H1 (cell line): Measurements from ENCODE around the gene VN1R4. TPM values are rescaled to one million over a fixed set of nuclear protein-coding genes. Genes with fewer than 3 reads are reported as not detected.

Experiments used
- CTCF ChIA-PET: fragments of 300-600 bp; sonication (Branson Sonifier 250); formaldehyde crosslinking; loops from one replicate; lab custom pipeline; 2021; ENCODE audit not compliant: partially characterized antibody; lab: Charles Lee
- POLR2A ChIA-PET: fragments of 300-600 bp; sonication (Branson Sonifier 250); formaldehyde crosslinking; loops from one replicate; lab custom pipeline; 2021; ENCODE audit warnings: inconsistent platforms; ENCODE audit not compliant: partially characterized antibody; lab: Charles Lee
- DNase-seq, 2 experiments: peaks; one replicate each; pipeline versions ENCODE4 v3.0.0 to v3.0.0-alpha.2; 2010 to 2022; ENCODE audit warnings: low spot score in 2 of 2, low read depth in 1 of 2, mixed read lengths in 1 of 2
- FAIRE-seq: peaks from 2 replicates; lab custom pipeline; 2011; peaks lifted over from hg19 to GRCh38; lab: Jason Lieb, UNC
- H2AFZ ChIP-seq: 2 replicates; pipeline ENCODE4 v1.8.1; 2012; ENCODE audit warnings: low read length, inconsistent platforms
- H2AK5ac ChIP-seq: 2 replicates; pipeline ENCODE4 v1.6.1; 2013; ENCODE audit warnings: low read depth, low read length
- H2BK120ac ChIP-seq: replicated peaks from 2 replicates; pipeline ENCODE3; 2013; ENCODE audit warnings: low read depth, low read length, inconsistent platforms
- H2BK12ac ChIP-seq: 2 replicates; pipeline ENCODE4 v1.6.1; 2013; ENCODE audit warnings: low read depth, low read length
- H2BK15ac ChIP-seq: 2 replicates; pipeline ENCODE4 v1.6.1; 2013; ENCODE audit warnings: low read length
- H2BK20ac ChIP-seq: 2 replicates; pipeline ENCODE4 v1.6.1; 2013; ENCODE audit warnings: low read length
- H2BK5ac ChIP-seq: 2 replicates; pipeline ENCODE4 v1.6.1; 2013; ENCODE audit warnings: low read depth, low read length
- H3K14ac ChIP-seq: 2 replicates; pipeline ENCODE4 v1.6.1; 2013; ENCODE audit warnings: inconsistent platforms; ENCODE audit not compliant: insufficient read length
- H3K18ac ChIP-seq: 2 replicates; pipeline ENCODE4 v1.6.1; 2013; ENCODE audit warnings: low read length; ENCODE audit errors: extremely low read depth
- H3K23ac ChIP-seq: 2 replicates; pipeline ENCODE4 v1.6.1; 2013; ENCODE audit warnings: inconsistent platforms; ENCODE audit not compliant: insufficient read length
- H3K23me2 ChIP-seq: 2 replicates; pipeline ENCODE4 v1.6.1; 2013; ENCODE audit warnings: low read depth, low read length
- H3K27ac ChIP-seq: 2 replicates; pipeline ENCODE4 v1.6.1; 2011; ENCODE audit warnings: low read depth, low read length, inconsistent platforms
- H3K27me3 ChIP-seq, 4 experiments: replicated peaks in 1 of 4; 1 replicate in 1 of 4; 2 replicates in 3 of 4; pipeline versions ENCODE4 v1.6.1 to v1.8.1; 2011 to 2013; ENCODE audit warnings: low read length in 3 of 4, mild to moderate bottlenecking in 3 of 4, inconsistent platforms in 2 of 4, mixed read lengths in 2 of 4, moderate library complexity in 1 of 4; ENCODE audit not compliant: control insufficient read depth in 3 of 4, insufficient read depth in 3 of 4; ENCODE audit errors: extremely low read depth in 1 of 4
- H3K36me3 ChIP-seq, 4 experiments: 2 replicates each; pipeline versions ENCODE4 v1.6.1 to v1.8.1; 2011 to 2013; ENCODE audit warnings: mild to moderate bottlenecking in 4 of 4, low read length in 3 of 4, moderate library complexity in 2 of 4, control low read depth in 1 of 4, inconsistent platforms in 1 of 4; ENCODE audit not compliant: insufficient read depth in 4 of 4, control insufficient read depth in 2 of 4
- H3K4ac ChIP-seq: replicated peaks from 2 replicates; pipeline ENCODE3; 2013; ENCODE audit warnings: low read length, low read depth, mixed read lengths, inconsistent platforms; ENCODE audit not compliant: insufficient read length
- H3K4me1 ChIP-seq, 4 experiments: replicated peaks in 1 of 4; 1 replicate in 1 of 4; 2 replicates in 3 of 4; pipeline versions ENCODE4 v1.6.1 to v1.8.1; 2011 to 2013; ENCODE audit warnings: low read length in 3 of 4, inconsistent platforms in 2 of 4, mixed read lengths in 1 of 4; ENCODE audit not compliant: insufficient read depth in 4 of 4, control insufficient read depth in 3 of 4
- H3K4me2 ChIP-seq, 2 experiments: 2 replicates each; pipeline versions ENCODE4 v1.6.1 to v1.8.1; 2011 to 2013; ENCODE audit warnings: low read depth in 2 of 2, low read length in 2 of 2, control low read depth in 1 of 2, inconsistent platforms in 1 of 2, mild to moderate bottlenecking in 1 of 2; ENCODE audit not compliant: insufficient read depth in 1 of 2
- H3K4me3 ChIP-seq, 4 experiments: fragments of 200-600, 300-600 bp in 1 of 4; sonication (generic), shearing (Covaris generic), sonication (Bioruptor Twin) in 1 of 4; 2 replicates each; pipeline versions ENCODE4 v1.5.1 to v1.8.1; 2011 to 2016; ENCODE audit warnings: low read length in 4 of 4, low read depth in 3 of 4, control low read depth in 2 of 4, inconsistent platforms in 2 of 4, mild to moderate bottlenecking in 2 of 4, mixed read lengths in 1 of 4, moderate library complexity in 1 of 4; ENCODE audit not compliant: insufficient read depth in 2 of 4; ENCODE audit errors: extremely low read depth in 1 of 4
- H3K56ac ChIP-seq: replicated peaks from 2 replicates; pipeline ENCODE3; 2013; ENCODE audit warnings: low read depth, mild to moderate bottlenecking, mixed read lengths, low read length, inconsistent platforms; ENCODE audit not compliant: insufficient read length
- H3K79me1 ChIP-seq: 2 replicates; pipeline ENCODE4 v1.6.1; 2013; ENCODE audit warnings: low read depth, low read length, control low read depth
- H3K79me2 ChIP-seq, 2 experiments: 2 replicates each; pipeline versions ENCODE4 v1.6.1 to v1.8.1; 2012 to 2013; ENCODE audit warnings: low read length in 2 of 2, mild to moderate bottlenecking in 2 of 2, inconsistent platforms in 1 of 2; ENCODE audit not compliant: insufficient read depth in 2 of 2, control insufficient read depth in 1 of 2
- H3K9ac ChIP-seq, 4 experiments: replicated peaks in 1 of 4; 1 replicate in 1 of 4; 2 replicates in 3 of 4; pipeline versions ENCODE4 v1.6.1 to v1.8.1; 2011 to 2013; ENCODE audit warnings: low read depth in 3 of 4, low read length in 3 of 4, control low read depth in 2 of 4, mild to moderate bottlenecking in 2 of 4, moderate library complexity in 2 of 4, inconsistent platforms in 1 of 4; ENCODE audit errors: extremely low read depth in 1 of 4
- H3K9me3 ChIP-seq, 2 experiments: 2 replicates each; pipeline versions ENCODE4 v1.6.1 to v1.8.1; 2012 to 2013; ENCODE audit warnings: mild to moderate bottlenecking in 2 of 2, moderate library complexity in 2 of 2, control low read depth in 1 of 2, inconsistent platforms in 1 of 2, low read depth in 1 of 2, low read length in 1 of 2, mixed read lengths in 1 of 2; ENCODE audit not compliant: insufficient read depth in 2 of 2
- H4K20me1 ChIP-seq, 2 experiments: replicated peaks in 1 of 2; 2 replicates each; pipeline versions ENCODE3 to v1.8.1; 2011 to 2013; ENCODE audit warnings: inconsistent platforms in 2 of 2, low read length in 2 of 2, mild to moderate bottlenecking in 1 of 2; ENCODE audit not compliant: insufficient read depth in 2 of 2, control insufficient read depth in 1 of 2
- H4K5ac ChIP-seq: 2 replicates; pipeline ENCODE4 v1.6.1; 2013; ENCODE audit warnings: low read length, low read depth, mixed read lengths, inconsistent platforms; ENCODE audit not compliant: insufficient read length
- H4K8ac ChIP-seq: 2 replicates; pipeline ENCODE4 v1.8.0; 2013; ENCODE audit warnings: mild to moderate bottlenecking, moderate library complexity, low read length, inconsistent platforms; ENCODE audit not compliant: insufficient read depth; ENCODE audit errors: extremely low read depth
- H4K91ac ChIP-seq: replicated peaks from 2 replicates; pipeline ENCODE3; 2013; ENCODE audit warnings: low read length, mixed read lengths, inconsistent platforms; ENCODE audit not compliant: insufficient read length
- CHD2 ChIP-seq: IDR thresholded peaks from 2 replicates; pipeline ENCODE4 v1.6.1; 2012; ENCODE audit warnings: low read length, improper control_type of control experiment
- E2F6 ChIP-seq: IDR thresholded peaks from 2 replicates; pipeline ENCODE4 v1.6.1; 2012; ENCODE audit warnings: inconsistent platforms
- HDAC2 ChIP-seq, 2 experiments: fragments of 300-600 bp in 1 of 2; sonication (generic) in 1 of 2; IDR thresholded peaks; 2 replicates each; pipeline ENCODE4 v1.6.1; 2011 to 2012; ENCODE audit warnings: low read depth in 2 of 2, low read length in 2 of 2, mild to moderate bottlenecking in 2 of 2, moderate library complexity in 2 of 2, borderline replicate concordance in 1 of 2, inconsistent platforms in 1 of 2
- KDM5A ChIP-seq: fragments of 200-600 bp; IDR thresholded peaks from 2 replicates; pipeline ENCODE4 v1.7.1; 2012; ENCODE audit warnings: mild to moderate bottlenecking, low read length, inconsistent platforms, mixed read lengths
- NRF1 ChIP-seq: IDR thresholded peaks from 2 replicates; pipeline ENCODE4 v1.6.1; 2011; ENCODE audit warnings: mild to moderate bottlenecking, low read depth, low read length, improper control_type of control experiment
- POLR2A ChIP-seq, 2 experiments: IDR thresholded peaks; 1 replicate in 1 of 2; 2 replicates in 1 of 2; pipeline ENCODE4 v1.6.1; 2011; ENCODE audit warnings: low read depth in 2 of 2, low read length in 2 of 2, mild to moderate bottlenecking in 2 of 2; ENCODE audit errors: control extremely low read depth in 1 of 2
- SRF ChIP-seq: IDR thresholded peaks from 2 replicates; pipeline ENCODE4 v1.6.1; 2011; ENCODE audit warnings: mild to moderate bottlenecking, low read depth, low read length, moderate library complexity
- TAF1 ChIP-seq: IDR thresholded peaks from 2 replicates; pipeline ENCODE4 v1.6.1; 2011; ENCODE audit warnings: mild to moderate bottlenecking, low read depth, low read length
- TBP ChIP-seq: IDR thresholded peaks from 2 replicates; pipeline ENCODE4 v1.6.1; 2011; ENCODE audit warnings: low read depth, low read length, improper control_type of control experiment
- YY1 ChIP-seq: IDR thresholded peaks from 2 replicates; pipeline ENCODE4 v1.6.1; 2011; ENCODE audit warnings: low read depth, mild to moderate bottlenecking, low read length
- WGBS, 2 experiments: shearing (Covaris generic) in 1 of 2; methylation state at CpG; one replicate each; pipeline versions ENCODE4 v1.1.6 to v1.1.7; 2013 to 2015; ENCODE audit warnings: low lambda C conversion rate in 2 of 2, mixed read lengths in 2 of 2, inconsistent platforms in 1 of 2, low coverage in 1 of 2, missing lambda C conversion rate in 1 of 2; ENCODE audit not compliant: insufficient replicate concordance in 2 of 2, insufficient coverage in 1 of 2, insufficient read length in 1 of 2; ENCODE audit errors: extremely low coverage in 1 of 2, missing lambda C conversion rate in 1 of 2; 5-methylcytosine and 5-hydroxymethylcytosine counted together
- polyA plus RNA-seq, 7 experiments: library from polyadenylated mRNA; depleted of rRNA in 3 of 7; stranded (reverse) in 5 of 7; unstranded in 2 of 7; fragments of >200 nt in 5 of 7; fragments of 200-250 nt in 2 of 7; gene quantifications; 1 replicate in 5 of 7; 2 replicates in 1 of 7; 4 replicates in 1 of 7; pipeline versions ENCODE4 v1.2.1 to v1.2.3, GENCODE V29; 2011 to 2013; ENCODE audit warnings: missing spikeins in 2 of 7, mixed read lengths in 2 of 7
- total RNA-seq: library from RNA; stranded (reverse); fragmentation: NEBNext Ultra II Directional; extraction: Animal tissue kit (Norgen Biotek cat#: 25700); gene quantifications from 2 replicates; pipeline ENCODE4 v1.2.1, GENCODE V29; 2021

The VN1R4 gene
- total and polyA plus RNA-seq, 2 of the 8 experiments (the other 6 are each of a cell fraction or from before 2014, with no cell fraction given), result not detected

GRCh38 chr19:53254411-53255341 lies 12.8 kb downstream of the VN1R4 start, which contains the start of gene ZNF677:
TSS of gene ZNF677 (minus strand) at chr19:53254873. CDS start at chr19:53251550, 3,323 bp downstream.
- peaks cover 0 to 7% of the 10 kb centered on the region in 2 experiments; a peak in 2 of 4 replicates for H3K79me2 ChIP-seq
- H3K9me3 ChIP-seq, result peaks cover 7 to 20% of the 10 kb centered on the region in 2 experiments; a peak in 3 of 4 replicates
- FAIRE-seq, result no peak
- H4K8ac ChIP-seq, result peak within 1 kb of the TSS; percentile 66
- H3K18ac ChIP-seq, result peak within 1 kb of the TSS; percentile 62; the same call in 1 of the 2 replicates
- no peak within 1 kb of the TSS for H2BK12ac ChIP-seq
- H3K4me2 ChIP-seq, result peak within 1 kb of the TSS; percentile 76 to 88
- peaks cover 7% of the 10 kb centered on the region; the same call in 1 of the 2 replicates for H3K23me2 ChIP-seq
- no peak within 1 kb of the TSS for H2BK20ac ChIP-seq
- H4K5ac ChIP-seq, result peak within 1 kb of the TSS; percentile 27
- H3K79me1 ChIP-seq, result peaks cover 2% of the 10 kb centered on the region; the same call in 1 of the 2 replicates
- H3K27ac ChIP-seq, result peak within 1 kb of the TSS; percentile 77
- peak; percentile 64 to 66 for DNase-seq
- CTCF ChIA-PET, result interaction anchor here (0.7 kb wide), 1 partner anchor 10 kb away, joined by 3 read pairs; no protein-coding TSS in a partner anchor
- H3K14ac ChIP-seq, result no peak within 1 kb of the TSS
- H3K36me3 ChIP-seq, result peaks cover 3 to 29% (median 22%) of the 10 kb centered on the region in 4 experiments
- peak within 1 kb of the TSS; percentile 75 for H2BK5ac ChIP-seq
- 0 out of 7 replicates have a peak, but pooled peaks cover 0 to 1% (median 0%) of the 10 kb centered on the region in 4 experiments for H3K4me1 ChIP-seq
- H3K27me3 ChIP-seq, result no peaks in the 10 kb centered on the region
- H4K91ac ChIP-seq, result peak within 1 kb of the TSS; percentile 7
- POLR2A ChIA-PET, result no interaction called here
- no peak within 1 kb of the TSS for H2BK15ac ChIP-seq
- peak within 1 kb of the TSS; percentile 37 to 84 (median 65) for H3K9ac ChIP-seq
- no peak within 1 kb of the TSS for H3K23ac ChIP-seq
- H2AK5ac ChIP-seq, result 0 out of 2 replicates have a peak within 1 kb of the TSS, but pooled peaks have one; percentile 65
- H3K56ac ChIP-seq, result no peak within 1 kb of the TSS
- H3K4me3 ChIP-seq, result peak within 1 kb of the TSS; percentile 92 to 96 (median 94)
- 4% methylated on average over 55 of the region's 72 CpGs; no CpG with 5 or more reads in 1 of the 2 experiments for WGBS, 2 experiments
- H2BK120ac ChIP-seq, result no peak within 1 kb of the TSS
- no peaks in the 10 kb centered on the region for H4K20me1 ChIP-seq
- H3K4ac ChIP-seq, result peak within 1 kb of the TSS; percentile 5
- peak within 1 kb of the TSS; percentile 87 for H2AFZ ChIP-seq
- TF ChIP-seq HDAC2 (IDR thresholded peaks at IDR 0.05; ENCODE audit: borderline replicate concordance in 1 of 2, low read depth in 2 of 2, low read length in 2 of 2) (peak; percentile 73 to 97; a peak in 3 of 4 replicates), POLR2A (IDR thresholded peaks at IDR 0.05; ENCODE audit: control extremely low read depth in 1 of 2, low read depth in 2 of 2, low read length in 2 of 2) (peak; percentile 50 to 52), YY1 (peak; percentile 63; the same call in 1 of the 2 replicates), E2F6 (peak; percentile 27; the same call in 1 of the 2 replicates), NRF1 (peak; percentile 21; the same call in 1 of the 2 replicates), KDM5A (peak; percentile 28; the same call in 1 of the 2 replicates), CHD2 (peak; percentile 79), SRF (no peak), TAF1 (peak; percentile 72; the same call in 1 of the 2 replicates), TBP (peak; percentile 63)
